IgD-negative memory B cell (primary cell): ENCODE data around the gene ODF2. TPM values are rescaled to one million over a fixed set of nuclear protein-coding genes. Genes with fewer than 3 reads are reported as not detected.
"Not testable (repeated sequence)": the region's sequence is repeated elsewhere in the genome, so short reads cannot be mapped to it uniquely, and the experiment has no call there.

ENCODE experiments used
- H3K27ac Mint-ChIP-seq, 3 donors: one replicate each; pipeline ENCODE4 v1.8.0; 2020 to 2022; ENCODE audit warnings: mild to moderate bottlenecking in 3 of 3, mixed read lengths in 3 of 3, moderate library complexity in 1 of 3
- H3K27me3 Mint-ChIP-seq: one replicate; pipeline ENCODE4 v1.8.0; 2021; ENCODE audit warnings: mixed read lengths
- H3K36me3 Mint-ChIP-seq: one replicate; pipeline ENCODE4 v1.8.0; 2020; ENCODE audit warnings: mild to moderate bottlenecking, mixed read lengths
- H3K4me1 Mint-ChIP-seq, 3 donors: one replicate each; pipeline ENCODE4 v1.8.0; 2020 to 2022; ENCODE audit warnings: mixed read lengths in 3 of 3, mild to moderate bottlenecking in 1 of 3
- H3K4me3 Mint-ChIP-seq, 4 donors: one replicate each; pipeline ENCODE4 v1.8.0; 2020 to 2022; ENCODE audit warnings: mild to moderate bottlenecking in 4 of 4, mixed read lengths in 4 of 4, moderate library complexity in 3 of 4
- H3K9me3 Mint-ChIP-seq, 3 donors: one replicate each; pipeline ENCODE4 v1.8.0; 2020 to 2021; ENCODE audit warnings: mixed read lengths in 3 of 3, mild to moderate bottlenecking in 1 of 3
- polyA plus RNA-seq: library from polyadenylated mRNA; unstranded; fragments of 300-500 nt; fragmentation: Illumina TruSeq; gene quantifications from one replicate; pipeline ENCODE4 v1.2.3, GENCODE V29; 2021

The ODF2 gene
- polyA plus RNA-seq, 1 donor from 2014 or later, result 25.2 TPM

GRCh38 chr9:128439273-128439672 is 16.5 kb upstream of the ODF2 start:
- H3K4me3 Mint-ChIP-seq, result no peak overlapping the region
- no peak overlapping the region for H3K27ac Mint-ChIP-seq
- no peaks in the 10 kb centered on the region for H3K27me3 Mint-ChIP-seq
- H3K36me3 Mint-ChIP-seq, result no peaks in the 10 kb centered on the region
- H3K4me1 Mint-ChIP-seq, result peaks cover 0 to 4% (median 0%) of the 10 kb centered on the region in 3 donors
- H3K9me3 Mint-ChIP-seq, result no peaks in the 10 kb centered on the region

- no peak overlapping the region for H3K27ac Mint-ChIP-seq
- no peaks in the 10 kb centered on the region for H3K9me3 Mint-ChIP-seq
- H3K36me3 Mint-ChIP-seq, result no peaks in the 10 kb centered on the region
- H3K27me3 Mint-ChIP-seq, result no peaks in the 10 kb centered on the region
- peaks cover 0 to 4% (median 0%) of the 10 kb centered on the region in 3 donors for H3K4me1 Mint-ChIP-seq
- no peak overlapping the region for H3K4me3 Mint-ChIP-seq
Measured at GRCh38 chr9:128442150-128442549, 13.7 kb upstream of the ODF2 start.

GRCh38 chr9:128446505-128446904 is 9.3 kb upstream of the ODF2 start:
- not testable (repeated sequence) for H3K9me3 Mint-ChIP-seq, H3K36me3 Mint-ChIP-seq, H3K27ac Mint-ChIP-seq, H3K4me3 Mint-ChIP-seq, H3K27me3 Mint-ChIP-seq, H3K4me1 Mint-ChIP-seq

DNA sequence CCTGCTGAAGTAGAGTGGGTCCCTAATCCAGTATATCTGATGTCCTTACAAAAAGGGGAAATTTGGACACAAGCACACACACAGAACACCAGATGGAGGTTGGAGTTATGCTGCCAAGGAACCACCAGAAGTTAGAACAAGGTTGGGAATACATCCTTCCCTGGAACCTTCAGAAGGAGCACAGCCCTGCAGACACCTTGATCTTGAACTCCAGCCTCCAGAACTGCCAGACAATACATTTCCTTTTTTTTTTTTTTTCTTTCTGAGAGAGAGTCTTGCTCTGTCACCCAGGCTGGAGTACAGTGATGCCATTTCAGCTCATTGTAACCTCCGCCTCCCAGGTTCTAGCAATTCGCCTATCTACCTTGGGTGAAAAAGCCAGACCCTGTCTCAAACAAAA is 7.1 kb upstream of the ODF2 start:
- no peaks in the 10 kb centered on the region for H3K36me3 Mint-ChIP-seq
- H3K27ac Mint-ChIP-seq, result no peak overlapping the region
- H3K9me3 Mint-ChIP-seq, result no peaks in the 10 kb centered on the region
- no peak overlapping the region for H3K4me3 Mint-ChIP-seq
- no peaks in the 10 kb centered on the region for H3K4me1 Mint-ChIP-seq
- H3K27me3 Mint-ChIP-seq, result no peaks in the 10 kb centered on the region

- H3K27me3 Mint-ChIP-seq, result no peaks in the 10 kb centered on the region
- peaks cover 5 to 12% (median 9%) of the 10 kb centered on the region in 3 donors for H3K4me1 Mint-ChIP-seq
- no peaks in the 10 kb centered on the region for H3K36me3 Mint-ChIP-seq
Measured at GRCh38 chr9:128454991-128455390, 815 bp upstream of the ODF2 start.

GRCh38 chr9:128456613-128457061 is 831 bp downstream of the ODF2 start:
- peak overlapping the region; percentile 75 to 91 (median 82) for H3K27ac Mint-ChIP-seq
- H3K9me3 Mint-ChIP-seq, result peaks cover 0 to 2% (median 0%) of the 10 kb centered on the region in 3 donors
- peaks cover 5 to 12% (median 9%) of the 10 kb centered on the region in 3 donors for H3K4me1 Mint-ChIP-seq
- H3K36me3 Mint-ChIP-seq, result no peaks in the 10 kb centered on the region
- H3K4me3 Mint-ChIP-seq, result peak overlapping the region; percentile 87 to 99 (median 98)
- H3K27me3 Mint-ChIP-seq, result no peaks in the 10 kb centered on the region

More at GRCh38 chr9:128454991-128455390, 815 bp upstream of the ODF2 start:
- peak overlapping the region in 3 of 4 donors; percentile 55 to 85 (median 60) for H3K4me3 Mint-ChIP-seq
- H3K27ac Mint-ChIP-seq, result peak overlapping the region; percentile 73 to 89 (median 75)
- H3K9me3 Mint-ChIP-seq, result peaks cover 0 to 2% (median 0%) of the 10 kb centered on the region in 3 donors

DNA sequence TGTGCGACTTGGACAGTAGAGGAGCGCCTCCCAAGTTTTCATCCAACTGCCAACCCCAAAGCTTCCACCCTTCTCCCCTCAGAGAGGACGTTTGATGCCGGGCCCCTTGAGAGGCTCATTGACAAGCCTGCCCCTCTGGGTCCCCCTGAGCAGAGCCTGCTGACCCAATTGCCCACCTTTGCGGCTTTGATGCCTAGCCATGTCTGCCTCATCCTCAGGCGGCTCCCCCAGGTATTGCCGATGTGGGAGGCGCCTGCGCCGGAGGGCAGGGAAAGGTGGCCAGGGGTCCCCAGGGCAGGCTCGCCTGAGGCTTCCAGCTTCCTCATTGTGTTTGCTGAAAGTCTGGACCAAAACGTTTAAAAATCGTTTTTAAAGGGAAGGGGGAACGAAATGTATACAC is 1.4 kb downstream of the ODF2 start:
- Mint-ChIP-seq H3K27ac (peak overlapping the region in 2 of 3 donors; percentile 75 to 82), H3K4me3 (peak overlapping the region; percentile 87 to 99 (median 98)), H3K36me3 (no peaks in the 10 kb centered on the region), H3K9me3 (peaks cover 0 to 2% (median 0%) of the 10 kb centered on the region in 3 donors), H3K4me1 (peaks cover 5 to 12% (median 9%) of the 10 kb centered on the region in 3 donors), H3K27me3 (no peaks in the 10 kb centered on the region)

- Mint-ChIP-seq H3K4me3 (peak overlapping the region in 2 of 4 donors; percentile 17 to 72), H3K27me3 (no peaks in the 10 kb centered on the region), H3K9me3 (peaks cover 0 to 2% (median 0%) of the 10 kb centered on the region in 3 donors), H3K27ac (peak overlapping the region in 1 of 3 donors; percentile 64), H3K4me1 (peaks cover 5 to 12% (median 9%) of the 10 kb centered on the region in 3 donors), H3K36me3 (no peaks in the 10 kb centered on the region)
Measured at GRCh38 chr9:128459011-128459410, 3.2 kb downstream of the ODF2 start.

DNA sequence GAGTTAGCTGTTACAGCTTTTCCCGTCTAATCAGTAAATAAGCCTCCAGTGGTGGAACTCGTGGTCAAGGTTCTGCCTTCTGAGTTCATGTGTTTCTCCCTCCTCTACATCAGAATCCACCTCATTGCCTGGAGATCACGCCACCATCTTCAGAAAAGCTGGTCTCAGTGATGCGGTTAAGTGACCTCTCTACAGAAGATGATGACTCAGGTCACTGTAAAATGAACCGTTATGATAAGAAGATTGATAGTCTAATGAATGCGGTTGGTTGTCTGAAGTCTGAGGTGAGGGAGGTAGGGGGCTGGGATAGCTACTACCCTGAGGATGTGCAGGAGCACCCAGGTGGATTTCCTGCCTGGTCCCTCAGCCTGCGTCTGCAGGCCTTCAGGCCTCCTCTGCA is 13.3 kb downstream of the ODF2 start:
- Mint-ChIP-seq H3K4me1 (no peaks in the 10 kb centered on the region), H3K27me3 (no peaks in the 10 kb centered on the region), H3K36me3 (peaks cover 1% of the 10 kb centered on the region), H3K27ac (no peak overlapping the region), H3K9me3 (no peaks in the 10 kb centered on the region), H3K4me3 (peak overlapping the region in 1 of 4 donors; percentile 28)

DNA sequence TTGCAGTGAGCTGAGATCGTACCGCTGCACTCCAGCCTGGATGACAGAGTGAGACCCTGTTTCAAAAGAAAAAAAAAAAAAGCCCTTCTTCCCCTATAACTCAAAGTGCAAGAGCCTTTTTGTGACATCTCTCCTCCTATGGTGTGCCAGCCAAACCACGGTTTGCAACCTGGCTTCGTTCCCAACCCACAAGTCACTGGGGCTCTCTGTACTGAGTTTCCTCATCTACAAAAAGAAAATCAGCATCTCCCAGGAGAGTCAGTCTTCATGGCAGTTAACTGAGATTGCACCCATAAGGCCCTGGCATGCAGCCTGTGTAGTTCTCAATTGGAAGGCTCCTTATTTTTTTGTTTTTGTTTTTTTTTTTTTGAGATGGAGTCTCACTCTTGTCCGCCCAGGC is 14.8 kb downstream of the ODF2 start:
- peaks cover 1% of the 10 kb centered on the region for H3K36me3 Mint-ChIP-seq
- H3K9me3 Mint-ChIP-seq, result no peaks in the 10 kb centered on the region
- no peak overlapping the region for H3K27ac Mint-ChIP-seq
- no peaks in the 10 kb centered on the region for H3K4me1 Mint-ChIP-seq
- H3K27me3 Mint-ChIP-seq, result no peaks in the 10 kb centered on the region
- H3K4me3 Mint-ChIP-seq, result no peak overlapping the region

DNA sequence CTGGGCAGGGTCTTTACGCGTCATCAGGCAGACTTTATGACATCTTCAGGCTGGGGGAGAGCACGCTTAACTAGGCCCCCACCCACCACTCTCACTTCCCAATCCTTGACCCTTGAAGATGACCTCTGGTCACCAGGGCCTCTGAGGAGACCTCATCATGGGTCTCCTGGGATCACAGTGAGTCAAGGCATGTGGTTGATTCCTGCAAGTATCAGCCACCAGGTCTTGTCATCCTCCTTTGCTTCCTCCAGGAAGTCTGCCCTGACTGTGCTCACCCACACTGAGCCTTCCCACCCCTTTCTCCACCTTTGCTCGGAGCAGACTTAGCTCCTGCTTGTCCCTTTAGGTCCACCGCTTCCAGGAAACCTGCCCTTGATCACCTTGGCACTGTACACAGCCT is 17.3 kb downstream of the ODF2 start:
- no peaks in the 10 kb centered on the region for H3K27me3 Mint-ChIP-seq
- peaks cover 5% of the 10 kb centered on the region for H3K36me3 Mint-ChIP-seq
- H3K4me1 Mint-ChIP-seq, result no peaks in the 10 kb centered on the region
- no peaks in the 10 kb centered on the region for H3K9me3 Mint-ChIP-seq
- H3K4me3 Mint-ChIP-seq, result no peak overlapping the region
- peak overlapping the region in 1 of 3 donors; percentile 70 for H3K27ac Mint-ChIP-seq

GRCh38 chr9:128475867-128476266 is 20.1 kb downstream of the ODF2 start:
- Mint-ChIP-seq H3K27me3 (no peaks in the 10 kb centered on the region), H3K27ac (no peak overlapping the region), H3K36me3 (peaks cover 5% of the 10 kb centered on the region), H3K4me3 (no peak overlapping the region), H3K4me1 (no peaks in the 10 kb centered on the region), H3K9me3 (no peaks in the 10 kb centered on the region)

DNA sequence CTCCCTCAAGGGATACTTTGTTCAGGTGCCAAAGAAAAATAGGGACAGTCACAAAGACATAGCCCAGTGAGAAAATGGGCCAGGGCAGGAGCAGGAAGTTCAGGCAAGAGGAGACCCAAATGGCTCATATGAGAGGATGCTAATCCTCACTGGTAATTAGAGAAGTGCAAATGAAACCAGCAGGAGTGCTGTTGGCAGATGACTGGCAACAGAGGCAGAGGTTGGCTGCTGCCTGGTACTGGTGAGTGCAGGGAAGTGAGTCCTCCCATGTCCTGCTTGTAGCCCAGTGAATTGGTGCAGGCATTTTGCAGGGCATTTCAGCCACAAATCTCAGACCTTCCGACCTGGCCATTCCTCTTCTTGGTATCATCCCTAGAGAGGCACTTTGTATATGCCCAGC is 23.5 kb downstream of the ODF2 start:
- no peaks in the 10 kb centered on the region for H3K4me1 Mint-ChIP-seq
- no peaks in the 10 kb centered on the region for H3K27me3 Mint-ChIP-seq
- H3K9me3 Mint-ChIP-seq, result no peaks in the 10 kb centered on the region
- H3K4me3 Mint-ChIP-seq, result no peak overlapping the region
- peaks cover 4% of the 10 kb centered on the region for H3K36me3 Mint-ChIP-seq
- no peak overlapping the region for H3K27ac Mint-ChIP-seq

GRCh38 chr9:128481561-128481960 is 25.8 kb downstream of the ODF2 start:
- peak overlapping the region in 1 of 3 donors; percentile 94 for H3K27ac Mint-ChIP-seq
- H3K36me3 Mint-ChIP-seq, result peaks cover 3% of the 10 kb centered on the region
- H3K4me3 Mint-ChIP-seq, result no peak overlapping the region
- H3K9me3 Mint-ChIP-seq, result no peaks in the 10 kb centered on the region
- no peaks in the 10 kb centered on the region for H3K27me3 Mint-ChIP-seq
- H3K4me1 Mint-ChIP-seq, result no peaks in the 10 kb centered on the region

DNA sequence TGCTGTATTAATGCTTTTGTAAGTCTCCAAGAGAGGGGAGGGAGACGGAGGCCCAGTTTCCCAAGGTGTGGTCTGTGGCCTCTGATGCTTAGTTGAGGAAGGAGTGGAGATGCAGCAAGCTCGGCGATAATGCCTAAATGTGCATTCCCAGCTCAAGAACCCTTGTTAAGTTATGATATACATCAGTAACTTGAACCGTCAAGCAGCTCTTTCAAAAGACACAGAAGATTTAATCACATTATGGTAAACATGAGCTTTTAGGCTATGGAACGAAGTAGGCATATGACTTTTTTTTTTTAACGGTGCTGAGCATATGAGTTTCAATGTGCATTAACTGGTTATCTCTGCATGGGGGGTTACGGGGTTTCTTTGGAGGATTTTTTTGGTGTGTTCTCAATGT is 26.4 kb downstream of the ODF2 start:
- H3K4me1 Mint-ChIP-seq, result no peaks in the 10 kb centered on the region
- no peaks in the 10 kb centered on the region for H3K9me3 Mint-ChIP-seq
- H3K4me3 Mint-ChIP-seq, result no peak overlapping the region
- peaks cover 3% of the 10 kb centered on the region for H3K36me3 Mint-ChIP-seq
- H3K27ac Mint-ChIP-seq, result peak overlapping the region in 1 of 3 donors; percentile 39
- H3K27me3 Mint-ChIP-seq, result no peaks in the 10 kb centered on the region

DNA sequence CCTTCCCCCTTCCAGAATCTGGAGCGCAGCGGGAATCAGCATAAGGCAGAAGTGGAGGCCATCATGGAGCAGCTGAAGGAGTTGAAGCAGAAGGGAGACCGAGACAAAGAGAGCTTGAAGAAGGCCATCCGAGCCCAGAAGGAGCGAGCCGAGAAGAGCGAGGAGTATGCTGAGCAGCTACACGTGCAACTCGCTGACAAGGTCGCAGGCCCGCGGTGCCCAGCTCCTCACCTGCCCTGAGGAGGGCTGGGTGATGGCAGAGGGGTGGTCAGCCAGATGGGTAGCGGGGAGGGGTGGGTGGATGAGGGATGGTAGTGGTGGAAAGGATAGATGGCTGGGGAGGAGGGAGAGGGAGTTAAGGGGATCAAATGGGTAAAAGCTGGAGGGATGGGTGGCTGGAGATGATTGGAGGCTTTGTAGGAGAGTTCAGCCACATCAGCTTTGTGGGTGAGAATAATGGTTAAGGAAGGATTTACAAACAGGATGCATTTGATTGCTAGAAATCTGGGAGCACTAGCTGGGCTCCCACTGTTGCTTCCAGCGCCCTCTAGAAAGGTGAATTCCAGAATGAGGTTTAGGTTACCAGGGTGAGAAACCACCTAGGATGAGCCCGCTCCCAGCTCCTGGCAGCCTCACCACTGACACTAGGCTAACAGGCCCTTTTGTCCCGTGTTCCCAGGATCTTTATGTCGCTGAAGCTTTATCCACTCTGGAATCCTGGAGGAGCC is 29.0 kb downstream of the ODF2 start:
- H3K9me3 Mint-ChIP-seq, result no peaks in the 10 kb centered on the region
- no peak overlapping the region for H3K4me3 Mint-ChIP-seq
- H3K27me3 Mint-ChIP-seq, result no peaks in the 10 kb centered on the region
- H3K27ac Mint-ChIP-seq, result no peak overlapping the region
- H3K4me1 Mint-ChIP-seq, result no peaks in the 10 kb centered on the region
- H3K36me3 Mint-ChIP-seq, result peaks cover 4% of the 10 kb centered on the region
